NB4 (cell line): Measurements from ENCODE around the gene PRKAG3.

Experiments used
- DNase-seq: peaks from one replicate; pipeline ENCODE4 v3.0.0; 2010; ENCODE audit warnings: low read depth
- H3K4me3 ChIP-seq: one replicate; pipeline ENCODE4 v1.5.1; 2011; ENCODE audit warnings: mild to moderate bottlenecking, low read depth, low read length, moderate library complexity
- MYC ChIP-seq: IDR thresholded peaks from 2 replicates; pipeline ENCODE4 v1.6.1; 2011; ENCODE audit warnings: low read depth, low read length
- POLR2A ChIP-seq: IDR thresholded peaks from 2 replicates; pipeline ENCODE4 v1.6.1; 2011; ENCODE audit warnings: mild to moderate bottlenecking; ENCODE audit not compliant: insufficient read length; ENCODE audit errors: extremely low read depth
- TF ChIP-seq, protein P1 (sequence below): IDR thresholded peaks from one replicate; pipeline ENCODE4 v1.5.1; 2012; ENCODE audit warnings: low read depth, low read length
- TF ChIP-seq, protein P2 (sequence below): IDR thresholded peaks from 2 replicates; pipeline ENCODE4 v1.6.1; 2011; ENCODE audit warnings: low read depth, low read length

Gene PRKAG3

DNA sequence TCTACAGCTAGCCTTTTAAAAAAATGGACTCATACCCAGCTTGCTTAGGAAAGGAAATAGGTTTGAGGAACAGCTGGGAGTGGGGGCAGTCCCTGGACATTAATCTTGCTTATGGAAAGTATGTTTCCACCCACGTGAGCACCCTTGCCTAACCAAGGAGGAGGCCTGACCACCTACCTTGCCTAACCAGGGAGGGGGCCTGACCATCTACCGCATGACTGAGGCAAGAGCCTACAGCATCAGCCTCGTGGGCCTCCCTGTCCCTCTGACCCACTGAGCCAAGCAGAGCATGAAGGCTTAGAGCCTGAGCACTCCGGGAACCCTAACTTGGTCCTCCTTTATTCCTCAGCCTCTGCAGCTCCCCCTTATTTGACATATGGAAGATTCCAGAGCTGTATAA lies 20.2 kb downstream of the PRKAG3 start:
- DNase-seq = peak; percentile 22
- TF ChIP-seq, protein P1, sequence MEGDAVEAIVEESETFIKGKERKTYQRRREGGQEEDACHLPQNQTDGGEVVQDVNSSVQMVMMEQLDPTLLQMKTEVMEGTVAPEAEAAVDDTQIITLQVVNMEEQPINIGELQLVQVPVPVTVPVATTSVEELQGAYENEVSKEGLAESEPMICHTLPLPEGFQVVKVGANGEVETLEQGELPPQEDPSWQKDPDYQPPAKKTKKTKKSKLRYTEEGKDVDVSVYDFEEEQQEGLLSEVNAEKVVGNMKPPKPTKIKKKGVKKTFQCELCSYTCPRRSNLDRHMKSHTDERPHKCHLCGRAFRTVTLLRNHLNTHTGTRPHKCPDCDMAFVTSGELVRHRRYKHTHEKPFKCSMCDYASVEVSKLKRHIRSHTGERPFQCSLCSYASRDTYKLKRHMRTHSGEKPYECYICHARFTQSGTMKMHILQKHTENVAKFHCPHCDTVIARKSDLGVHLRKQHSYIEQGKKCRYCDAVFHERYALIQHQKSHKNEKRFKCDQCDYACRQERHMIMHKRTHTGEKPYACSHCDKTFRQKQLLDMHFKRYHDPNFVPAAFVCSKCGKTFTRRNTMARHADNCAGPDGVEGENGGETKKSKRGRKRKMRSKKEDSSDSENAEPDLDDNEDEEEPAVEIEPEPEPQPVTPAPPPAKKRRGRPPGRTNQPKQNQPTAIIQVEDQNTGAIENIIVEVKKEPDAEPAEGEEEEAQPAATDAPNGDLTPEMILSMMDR = no peak
- TF ChIP-seq POLR2A (no peak), MYC (no peak)
- TF ChIP-seq, protein P2, sequence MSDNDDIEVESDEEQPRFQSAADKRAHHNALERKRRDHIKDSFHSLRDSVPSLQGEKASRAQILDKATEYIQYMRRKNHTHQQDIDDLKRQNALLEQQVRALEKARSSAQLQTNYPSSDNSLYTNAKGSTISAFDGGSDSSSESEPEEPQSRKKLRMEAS = no peak
- H3K4me3 ChIP-seq = no peak overlapping the region

DNA sequence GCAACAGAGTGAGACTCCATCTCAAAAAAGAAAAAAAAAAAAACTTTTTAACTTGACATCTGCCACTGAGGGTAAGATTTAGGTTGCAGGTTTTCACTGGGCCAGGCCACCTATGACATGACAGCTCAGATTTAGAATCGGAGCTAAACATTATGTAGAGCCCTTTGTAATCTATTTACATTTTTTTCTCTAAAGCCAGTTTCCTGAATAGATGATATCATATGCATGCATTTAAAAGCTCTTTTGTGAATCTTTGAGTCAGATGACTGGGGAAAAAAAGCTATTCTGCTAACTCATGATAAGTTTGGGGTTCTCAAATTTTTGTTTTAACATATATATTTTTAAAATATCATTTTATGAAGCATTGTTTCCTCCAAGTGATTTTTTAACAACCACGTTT lies 21.3 kb downstream of the PRKAG3 start:
- no peak for DNase-seq
- TF ChIP-seq, protein P2 = no peak
- TF ChIP-seq POLR2A (no peak), MYC (no peak)
- TF ChIP-seq, protein P1 = no peak
- no peak overlapping the region for H3K4me3 ChIP-seq

DNA sequence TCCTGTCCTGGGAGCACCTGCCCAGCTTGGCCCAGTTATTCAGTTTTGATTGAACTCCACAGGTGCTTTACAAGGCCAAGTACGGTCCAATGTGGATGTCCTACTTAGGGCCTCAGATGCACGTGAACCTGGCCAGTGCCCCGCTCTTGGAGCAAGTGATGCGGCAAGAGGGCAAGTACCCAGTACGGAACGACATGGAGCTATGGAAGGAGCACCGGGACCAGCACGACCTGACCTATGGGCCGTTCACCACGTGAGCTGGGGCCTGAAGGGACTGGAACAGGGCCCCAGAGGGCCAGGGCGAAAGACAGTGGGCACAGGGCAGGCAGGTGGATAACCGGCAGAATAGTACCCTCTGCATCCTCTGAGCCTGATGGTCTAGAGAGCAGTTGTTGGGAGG lies 22.1 kb downstream of the PRKAG3 start:
- H3K4me3 ChIP-seq = no peak overlapping the region
- no peak for DNase-seq
- TF ChIP-seq, protein P2 = no peak
- no peak for TF ChIP-seq MYC
- TF ChIP-seq POLR2A = no peak
- TF ChIP-seq, protein P1 = no peak

DNA sequence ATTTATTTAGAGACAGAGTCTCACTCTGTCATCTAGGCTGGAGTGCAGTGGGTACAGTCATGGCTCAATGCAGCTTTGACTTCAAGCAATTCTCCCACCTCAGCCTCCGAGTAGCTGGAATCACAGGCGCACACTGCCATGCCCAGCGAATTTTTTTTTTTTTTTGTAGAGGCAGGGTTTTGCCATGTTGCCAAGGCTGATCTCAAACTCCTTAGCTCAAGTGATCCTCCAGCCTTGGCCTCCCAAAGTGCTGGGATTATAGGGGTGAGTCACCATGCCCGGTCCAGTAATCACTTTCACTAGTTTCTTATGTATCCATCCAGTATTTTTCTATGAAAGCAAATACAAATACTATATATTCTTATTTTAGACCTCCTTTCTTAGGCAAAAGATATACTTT lies 24.0 kb downstream of the PRKAG3 start:
- no peak overlapping the region for H3K4me3 ChIP-seq
- no peak for DNase-seq
- TF ChIP-seq, protein P1 = no peak
- TF ChIP-seq, protein P2 = no peak
- TF ChIP-seq MYC = no peak
- no peak for TF ChIP-seq POLR2A

DNA sequence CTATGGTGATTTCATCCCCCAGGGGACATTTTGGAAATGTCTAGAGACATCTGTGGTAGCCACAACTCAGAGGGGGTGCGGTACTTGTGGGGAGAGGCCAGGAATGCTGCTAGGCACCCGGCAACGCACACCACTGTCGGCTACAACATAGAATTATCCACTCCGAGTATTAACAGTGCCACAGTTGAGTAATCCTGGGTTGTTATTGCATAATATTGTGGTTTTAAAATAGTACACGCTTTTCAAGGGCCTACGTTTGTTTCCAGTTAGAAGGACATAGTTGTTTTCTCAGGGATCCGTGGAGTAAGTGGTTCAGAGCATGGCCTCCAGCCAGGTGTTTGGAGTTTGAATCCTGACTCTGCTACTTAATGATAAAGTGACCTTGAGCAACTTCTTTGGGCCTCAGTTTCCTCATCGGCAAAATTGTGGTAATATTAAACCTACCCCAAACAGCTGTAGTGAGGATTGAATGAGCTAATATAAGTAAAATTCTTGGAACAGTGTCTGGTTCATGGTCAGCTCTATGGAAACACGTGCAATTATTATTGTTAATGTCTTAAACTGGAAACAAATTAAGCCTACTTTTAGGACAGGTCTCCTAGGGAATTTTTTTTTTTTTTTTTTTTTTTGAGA lies 25.1 kb downstream of the PRKAG3 start:
- TF ChIP-seq POLR2A (no peak), MYC (peak; percentile 79)
- TF ChIP-seq, protein P1 = no peak
- TF ChIP-seq, protein P2 = no peak
- DNase-seq = peak; percentile 100
- no peak overlapping the region for H3K4me3 ChIP-seq

DNA sequence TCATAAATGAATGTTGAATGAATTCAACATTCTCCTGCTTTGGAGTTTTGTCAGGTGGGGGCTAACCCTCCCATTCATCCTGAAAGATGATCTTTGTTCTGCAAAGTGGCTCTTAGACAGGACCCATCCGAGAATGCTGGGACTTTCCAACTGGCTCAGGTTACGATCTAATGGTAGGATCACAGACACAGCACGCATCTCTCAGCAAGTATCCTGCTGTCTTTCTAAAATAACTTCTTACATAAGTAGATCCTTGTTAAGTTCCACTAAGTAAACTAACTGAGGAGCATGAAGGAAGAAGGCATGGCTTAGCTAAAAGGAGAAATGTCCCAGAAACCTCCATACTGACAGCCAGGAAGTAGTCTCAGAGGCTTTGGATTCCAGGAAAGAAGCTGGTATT lies 26.0 kb downstream of the PRKAG3 start:
- no peak for DNase-seq
- no peak overlapping the region for H3K4me3 ChIP-seq
- TF ChIP-seq MYC = no peak
- no peak for TF ChIP-seq POLR2A
- TF ChIP-seq, protein P1 = no peak
